Mesenchymal stem cell (in vitro differentiated cells and primary cell): ENCODE measurements around the gene MPST. TPM values are rescaled to one million over a fixed set of nuclear protein-coding genes. Genes with fewer than 3 reads are reported as not detected.

Source experiments
- DNase-seq: peaks from one replicate; pipeline ENCODE4 v3.0.0-alpha.2; 2013
- H2AFZ ChIP-seq: one replicate; pipeline ENCODE4 v1.6.1; 2013; ENCODE audit warnings: low read depth, mild to moderate bottlenecking, control low read depth, inconsistent platforms, low read length, moderate library complexity
- H2AK5ac ChIP-seq: 2 replicates; pipeline ENCODE4 v1.6.1; 2013; ENCODE audit warnings: low read length, moderate library complexity, mild to moderate bottlenecking, inconsistent platforms; ENCODE audit not compliant: severe bottlenecking
- H2BK120ac ChIP-seq: one replicate; pipeline ENCODE4 v1.6.1; 2013; ENCODE audit warnings: low read depth, mild to moderate bottlenecking, inconsistent platforms, low read length, moderate library complexity
- H2BK12ac ChIP-seq, 2 experiments: one replicate each; pipeline ENCODE4 v1.6.1; 2013; ENCODE audit warnings: inconsistent platforms in 2 of 2, low read length in 2 of 2, mild to moderate bottlenecking in 2 of 2, moderate library complexity in 2 of 2, control low read depth in 1 of 2
- H2BK15ac ChIP-seq: one replicate; pipeline ENCODE4 v1.6.1; 2013; ENCODE audit warnings: mild to moderate bottlenecking, low read depth, inconsistent platforms; ENCODE audit not compliant: poor library complexity, severe bottlenecking
- H2BK5ac ChIP-seq: 2 replicates; pipeline ENCODE4 v1.6.1; 2013; ENCODE audit warnings: low read depth, mild to moderate bottlenecking, low read length, control low read depth, inconsistent platforms; ENCODE audit not compliant: poor library complexity, severe bottlenecking
- H3K14ac ChIP-seq, 2 experiments: one replicate each; pipeline ENCODE4 v1.6.1; 2013; ENCODE audit warnings: inconsistent platforms in 2 of 2, low read length in 2 of 2, control low read depth in 1 of 2, mild to moderate bottlenecking in 1 of 2, moderate library complexity in 1 of 2
- H3K18ac ChIP-seq, 2 experiments: one replicate each; pipeline ENCODE4 v1.6.1; 2013; ENCODE audit warnings: inconsistent platforms in 2 of 2, low read length in 2 of 2, control low read depth in 1 of 2, low read depth in 1 of 2, mild to moderate bottlenecking in 1 of 2
- H3K23ac ChIP-seq, 2 experiments: one replicate each; pipeline ENCODE4 v1.6.1; 2013; ENCODE audit warnings: inconsistent platforms in 2 of 2, low read length in 2 of 2, mild to moderate bottlenecking in 2 of 2, moderate library complexity in 2 of 2, control low read depth in 1 of 2
- H3K27ac ChIP-seq: 2 replicates; pipeline ENCODE4 v1.5.1; 2013; ENCODE audit warnings: mild to moderate bottlenecking, moderate library complexity, low read length, control low read depth, inconsistent platforms; ENCODE audit not compliant: poor library complexity, severe bottlenecking
- H3K27me3 ChIP-seq, 2 experiments: 2 replicates each; pipeline versions ENCODE4 v1.6.1 to v1.7.0; 2013; ENCODE audit warnings: low read length in 2 of 2, mild to moderate bottlenecking in 2 of 2, moderate library complexity in 2 of 2, control low read depth in 1 of 2, inconsistent platforms in 1 of 2; ENCODE audit not compliant: control insufficient read depth in 1 of 2, insufficient read depth in 1 of 2
- H3K36me3 ChIP-seq, 2 experiments: 2 replicates each; pipeline versions ENCODE4 v1.6.1 to v1.7.0; 2013; ENCODE audit warnings: low read length in 2 of 2, control low read depth in 1 of 2, inconsistent platforms in 1 of 2, low read depth in 1 of 2, mild to moderate bottlenecking in 1 of 2; ENCODE audit not compliant: insufficient read depth in 2 of 2, control insufficient read depth in 1 of 2
- H3K4ac ChIP-seq, 2 experiments: one replicate each; pipeline ENCODE4 v1.6.1; 2013; ENCODE audit warnings: inconsistent platforms in 2 of 2, low read length in 2 of 2, mild to moderate bottlenecking in 2 of 2, moderate library complexity in 2 of 2, control low read depth in 1 of 2, low read depth in 1 of 2
- H3K4me1 ChIP-seq: 2 replicates; pipeline ENCODE4 v1.6.1; 2013; ENCODE audit warnings: low read depth, low read length, control low read depth; ENCODE audit not compliant: control insufficient read depth, insufficient read depth
- H3K4me2 ChIP-seq: 2 replicates; pipeline ENCODE4 v1.6.1; 2013; ENCODE audit warnings: low read length, mild to moderate bottlenecking, inconsistent platforms; ENCODE audit not compliant: poor library complexity, severe bottlenecking
- H3K4me3 ChIP-seq, 2 experiments: 2 replicates each; pipeline versions ENCODE4 v1.5.1 to v1.7.0; 2013; ENCODE audit warnings: low read length in 2 of 2, mild to moderate bottlenecking in 2 of 2, control low read depth in 1 of 2, low read depth in 1 of 2; ENCODE audit not compliant: insufficient read depth in 1 of 2
- H3K79me1 ChIP-seq: replicated peaks from 2 replicates; pipeline ENCODE4 v1.6.1; 2013; ENCODE audit warnings: mild to moderate bottlenecking, control low read depth, low read length, inconsistent platforms; ENCODE audit not compliant: poor library complexity, severe bottlenecking
- H3K9ac ChIP-seq: 2 replicates; pipeline ENCODE4 v1.7.0; 2013; ENCODE audit warnings: mild to moderate bottlenecking, low read length, moderate library complexity
- H3K9me3 ChIP-seq: 2 replicates; pipeline ENCODE4 v1.7.0; 2013; ENCODE audit warnings: mild to moderate bottlenecking, low read length; ENCODE audit not compliant: control insufficient read depth
- H4K8ac ChIP-seq: one replicate; pipeline ENCODE4 v1.6.1; 2013; ENCODE audit warnings: inconsistent platforms, mild to moderate bottlenecking, low read length, moderate library complexity
- H4K91ac ChIP-seq: one replicate; pipeline ENCODE4 v1.6.1; 2013; ENCODE audit warnings: mild to moderate bottlenecking, low read length, inconsistent platforms
- WGBS: methylation state at CpG from one replicate; pipeline ENCODE4 v1.1.7; 2013; ENCODE audit warnings: mixed read lengths; 5-methylcytosine and 5-hydroxymethylcytosine counted together
- small RNA-seq: library from polyadenylated mRNA; stranded (forward); fragments of <200 nt; extraction: miRNeasy Mini kit (QIAGEN cat#:217004); gene quantifications from one replicate; pipeline ENCODE3, GENCODE V24; 2013; ENCODE audit warnings: low read depth

Gene MPST

DNA sequence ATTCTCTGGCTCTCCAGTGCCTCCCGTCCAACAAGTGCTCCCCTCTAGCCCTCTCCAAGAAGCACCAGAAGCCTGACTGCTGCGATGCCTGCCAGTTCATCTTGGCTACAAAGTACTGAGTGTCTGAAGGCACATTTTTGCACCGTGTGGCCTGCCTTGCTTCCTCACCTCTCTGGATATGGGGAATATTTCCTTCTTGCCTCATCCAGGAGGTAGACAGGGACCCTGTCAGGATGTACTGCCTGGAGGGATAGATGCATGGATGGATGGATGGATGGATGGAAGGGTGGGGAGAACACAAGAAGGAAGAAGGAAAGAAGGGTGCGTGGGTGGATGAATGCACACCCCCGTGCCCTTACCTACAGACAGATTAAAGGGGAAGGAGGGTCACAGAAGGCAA lies 59.6 kb downstream of the MPST start:
- Histone ChIP-seq H3K79me1 (no peaks in the 10 kb centered on the region), H2BK5ac (no peak overlapping the region), H3K9me3 (no peaks in the 10 kb centered on the region), H3K4me2 (no peak overlapping the region), H2BK120ac (no peak overlapping the region), H2AFZ (no peak overlapping the region), H3K4me3 (no peak overlapping the region), H3K4me1 (peaks cover 1% of the 10 kb centered on the region), H2BK15ac (no peak overlapping the region), H3K14ac (no peak overlapping the region), H2AK5ac (no peak overlapping the region), H3K23ac (no peak overlapping the region), H3K18ac (no peak overlapping the region), H4K8ac (no peak overlapping the region), H4K91ac (no peak overlapping the region), H2BK12ac (no peak overlapping the region), H3K9ac (no peak overlapping the region), H3K27me3 (peaks cover 46 to 49% of the 10 kb centered on the region in 2 experiments), H3K4ac (no peak overlapping the region), H3K36me3 (no peaks in the 10 kb centered on the region), H3K27ac (no peak overlapping the region)
- WGBS, result 65% methylated on average over 5 of the region's 5 CpGs
- DNase-seq, result no peak

Small RNA genes lying within 50 kb of the gene (small RNA-seq; reads per million reads assigned to genes)
- gene RF00019, result not detected
